K562 (cell line): ENCODE results near the gene SNX9. TPM values are rescaled to one million over a fixed set of nuclear protein-coding genes. Genes with fewer than 3 reads are reported as not detected.
A peak's percentile ranks its signal among the peaks of the same experiment; 100 is the strongest.

ENCODE experiments used
- ATF1 ChIP-seq, 2 experiments: fragments of 450-650 bp in 1 of 2; IDR thresholded peaks; 2 replicates each; pipeline ENCODE4 v1.6.1; 2016; ENCODE audit warnings: missing compliant biosample characterization in 1 of 2, missing genetic modification characterization in 1 of 2
- CC2D1A ChIP-seq: fragments of 450-650 bp; IDR thresholded peaks from 2 replicates; pipeline ENCODE4 v1.6.1; 2017; ENCODE audit warnings: mild to moderate bottlenecking
- CHCHD3 ChIP-seq: fragments of 250-450 bp; sonication (Bioruptor Pico); IDR thresholded peaks from 2 replicates; pipeline ENCODE4 v2.1.2; 2022; ENCODE audit warnings: mild to moderate bottlenecking
- CTBP1 ChIP-seq: fragments of 450-650 bp; IDR thresholded peaks from 2 replicates; pipeline ENCODE4 v1.6.1; 2016; ENCODE audit warnings: borderline replicate concordance
- EHMT2 ChIP-seq: fragments of 450-650 bp; IDR thresholded peaks from 2 replicates; pipeline ENCODE4 v1.6.1; 2018; ENCODE audit warnings: antibody characterized with exemption
- EZH2 ChIP-seq: IDR thresholded peaks from 2 replicates; pipeline ENCODE4 v1.6.1; 2012; ENCODE audit warnings: low read depth, mild to moderate bottlenecking, inconsistent platforms, low read length, borderline replicate concordance
- PPARD ChIP-seq: fragments of 250-450 bp; sonication (Bioruptor Pico); IDR thresholded peaks from 2 replicates; pipeline ENCODE4 v1.8.0; 2022; ENCODE audit warnings: inconsistent platforms, mild to moderate bottlenecking, moderate library complexity
- RFX1 ChIP-seq: fragments of 450-650 bp; IDR thresholded peaks from 2 replicates; pipeline ENCODE4 v1.6.1; 2016; ENCODE audit warnings: mild to moderate bottlenecking, moderate library complexity
- SREBF1 ChIP-seq: fragments of 150-350 bp; IDR thresholded peaks from 2 replicates; pipeline ENCODE4 v1.6.1; 2014; ENCODE audit warnings: antibody characterized with exemption, low read depth, low read length, borderline replicate concordance
- TAF7 ChIP-seq: fragments of 450-650 bp; IDR thresholded peaks from 2 replicates; pipeline ENCODE4 v1.6.1; 2016; ENCODE audit warnings: missing genetic modification characterization, missing compliant biosample characterization
- TBL1XR1 ChIP-seq, 2 experiments: IDR thresholded peaks; 2 replicates each; pipeline ENCODE4 v1.6.1; 2012; ENCODE audit warnings: improper control_type of control experiment in 2 of 2, low read length in 2 of 2, mild to moderate bottlenecking in 1 of 2
- TEAD2 ChIP-seq: fragments of 450-650 bp; IDR thresholded peaks from 2 replicates; pipeline ENCODE4 v1.6.1; 2016; ENCODE audit warnings: missing genetic modification characterization, control low read depth, missing compliant biosample characterization
- YBX1 ChIP-seq: fragments of 450-650 bp; IDR thresholded peaks from 2 replicates; pipeline ENCODE4 v1.7.1; 2016; ENCODE audit warnings: mild to moderate bottlenecking
- ZFP1 ChIP-seq: fragments of 450-650 bp; formaldehyde crosslinking; IDR thresholded peaks from 2 replicates; pipeline ENCODE4 v1.4.0; 2020; ENCODE audit warnings: mild to moderate bottlenecking, mixed read lengths
- ZNF232 ChIP-seq: sonication (generic); formaldehyde crosslinking; IDR thresholded peaks from 2 replicates; pipeline ENCODE4 v1.8.0; 2022; ENCODE audit warnings: mild to moderate bottlenecking, missing genetic modification reagents
- polyA plus RNA-seq, 8 experiments: library from polyadenylated mRNA; depleted of rRNA in 4 of 8; stranded (reverse) in 5 of 8; unstranded in 3 of 8; fragments of >200 nt; fragmentation: Nextera tagmentation in 2 of 8; fragmentation: Illumina TruSeq in 1 of 8; extraction: Ambion mirVana in 2 of 8; extraction: Trizol in 1 of 8; gene quantifications; 2 replicates each; pipeline versions ENCODE4 v1.2.1 to v1.2.3, GENCODE V29; 2011 to 2014; ENCODE audit warnings: inconsistent platforms in 1 of 8, missing spikeins in 1 of 8
- total RNA-seq, 7 experiments: library from RNA; depleted of rRNA in 6 of 7; stranded (reverse); fragments of >200 nt in 6 of 7; fragmentation: Illumina TruSeq in 2 of 7; extraction: Trizol in 2 of 7; gene quantifications; 2 replicates each; pipeline versions ENCODE4 v1.2.1 to v1.2.3, GENCODE V29; 2011 to 2021; ENCODE audit warnings: low replicate concordance in 1 of 7
- TF ChIP-seq, protein P1 (sequence below): fragments of 450-650 bp; formaldehyde crosslinking; IDR thresholded peaks from 2 replicates; pipeline ENCODE4 v1.4.0; 2020; ENCODE audit warnings: mild to moderate bottlenecking, moderate library complexity
- TF ChIP-seq, protein P2 (sequence below): fragments of 450-650 bp; formaldehyde crosslinking; IDR thresholded peaks from 2 replicates; pipeline ENCODE4 v1.4.0; 2022; ENCODE audit warnings: missing genetic modification characterization

Gene SNX9
- total and polyA plus RNA-seq, 9 of the 15 experiments (the other 6 are each of a cell fraction or from before 2014, with no cell fraction given): 6.0 to 81.7 (median 57.1) TPM

- TF ChIP-seq ZNF232 (CRISPR knock-in tag) (no peak), TAF7 (tag) (peak; percentile 27; the same call in 1 of the 2 replicates), CC2D1A (0 out of 2 replicates have a peak, but pooled peaks have one; percentile 27), TBL1XR1 (IDR thresholded peaks at IDR 0.05; ENCODE audit: low read length in 2 of 2) (no peak), ZFP1 (peak; percentile 96), EHMT2 (no peak), SREBF1 (no peak), PPARD (CRISPR knock-in tag) (no peak), YBX1 (no peak), CTBP1 (no peak), CHCHD3 (CRISPR knock-in tag) (no peak), ATF1 (CRISPR knock-in tag; IDR thresholded peaks at IDR 0.05) (no peak), ATF1 (tag; IDR thresholded peaks at IDR 0.05) (no peak), EZH2 (no peak), RFX1 (no peak), TEAD2 (tag) (no peak)
- TF ChIP-seq, protein P1, sequence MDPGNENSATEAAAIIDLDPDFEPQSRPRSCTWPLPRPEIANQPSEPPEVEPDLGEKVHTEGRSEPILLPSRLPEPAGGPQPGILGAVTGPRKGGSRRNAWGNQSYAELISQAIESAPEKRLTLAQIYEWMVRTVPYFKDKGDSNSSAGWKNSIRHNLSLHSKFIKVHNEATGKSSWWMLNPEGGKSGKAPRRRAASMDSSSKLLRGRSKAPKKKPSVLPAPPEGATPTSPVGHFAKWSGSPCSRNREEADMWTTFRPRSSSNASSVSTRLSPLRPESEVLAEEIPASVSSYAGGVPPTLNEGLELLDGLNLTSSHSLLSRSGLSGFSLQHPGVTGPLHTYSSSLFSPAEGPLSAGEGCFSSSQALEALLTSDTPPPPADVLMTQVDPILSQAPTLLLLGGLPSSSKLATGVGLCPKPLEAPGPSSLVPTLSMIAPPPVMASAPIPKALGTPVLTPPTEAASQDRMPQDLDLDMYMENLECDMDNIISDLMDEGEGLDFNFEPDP (CRISPR knock-in tag): no peak
- TF ChIP-seq, protein P2, sequence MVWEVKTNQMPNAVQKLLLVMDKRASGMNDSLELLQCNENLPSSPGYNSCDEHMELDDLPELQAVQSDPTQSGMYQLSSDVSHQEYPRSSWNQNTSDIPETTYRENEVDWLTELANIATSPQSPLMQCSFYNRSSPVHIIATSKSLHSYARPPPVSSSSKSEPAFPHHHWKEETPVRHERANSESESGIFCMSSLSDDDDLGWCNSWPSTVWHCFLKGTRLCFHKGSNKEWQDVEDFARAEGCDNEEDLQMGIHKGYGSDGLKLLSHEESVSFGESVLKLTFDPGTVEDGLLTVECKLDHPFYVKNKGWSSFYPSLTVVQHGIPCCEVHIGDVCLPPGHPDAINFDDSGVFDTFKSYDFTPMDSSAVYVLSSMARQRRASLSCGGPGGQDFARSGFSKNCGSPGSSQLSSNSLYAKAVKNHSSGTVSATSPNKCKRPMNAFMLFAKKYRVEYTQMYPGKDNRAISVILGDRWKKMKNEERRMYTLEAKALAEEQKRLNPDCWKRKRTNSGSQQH (CRISPR knock-in tag): no peak
Observed at GRCh38 chr6:157853018-157853805, 30.2 kb downstream of the SNX9 start (continued).
